IPS DF 19.7 (cell line): ENCODE results near the gene FAM222B.
"Not testable (repeated sequence)": the region's sequence is repeated elsewhere in the genome, so short reads cannot be mapped to it uniquely, and the experiment has no call there.

Experiments
- DNase-seq: peaks from one replicate; pipeline ENCODE4 v3.0.0-alpha.2; 2013; ENCODE audit warnings: low read depth, low spot score

The FAM222B gene

GRCh38 chr17:28728364-28729200 is 114.0 kb downstream of the FAM222B start, which contains the start of gene NEK8:
Gene NEK8, plus strand, starts transcription at chr17:28728788. Its CDS starts 26 bp downstream, at chr17:28728814.
- no peak for DNase-seq

DNA sequence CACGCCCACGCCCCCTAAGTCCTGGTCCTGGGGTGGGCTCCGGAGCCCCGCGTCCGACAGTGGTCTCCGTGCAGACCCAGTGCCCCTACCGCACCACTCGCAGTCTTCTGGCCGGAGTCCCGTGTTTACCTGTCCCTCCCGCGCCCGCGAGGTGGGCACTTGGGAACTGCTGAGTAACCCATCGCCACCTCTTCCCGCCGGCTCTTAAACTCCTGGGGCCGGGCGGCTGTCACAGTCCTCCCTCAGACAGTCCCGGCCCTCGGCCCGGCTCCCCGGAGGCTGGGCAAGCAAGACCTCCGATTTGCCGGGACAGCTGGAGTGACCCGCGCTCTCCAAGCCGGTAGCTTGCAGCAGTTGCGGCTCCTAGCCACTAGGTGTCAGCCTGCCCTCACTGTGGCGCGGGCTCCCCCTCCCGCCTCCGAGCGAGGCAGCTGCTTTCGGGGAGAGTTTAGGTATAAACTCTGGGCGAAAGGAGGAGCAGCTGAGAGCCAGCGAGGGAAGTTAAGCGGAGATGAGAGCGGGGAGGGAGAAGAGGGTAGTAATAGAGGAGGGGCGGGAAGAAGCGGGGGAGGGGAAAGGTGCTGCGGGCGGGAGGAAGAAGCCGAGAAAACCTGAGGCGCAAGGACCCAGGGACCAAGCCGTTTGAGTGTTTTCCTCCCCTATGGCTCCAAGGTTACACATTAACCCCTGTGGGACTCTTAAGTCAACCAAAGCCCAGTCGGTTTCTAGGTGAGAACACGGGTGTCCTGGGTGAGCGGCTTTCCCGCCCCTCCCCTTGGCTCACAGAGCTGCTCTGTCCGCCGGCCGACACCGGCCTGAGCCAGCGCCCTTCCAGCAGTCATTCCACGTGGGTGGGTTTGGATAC is 115.7 kb downstream of the FAM222B start:
- no peak for DNase-seq

DNA sequence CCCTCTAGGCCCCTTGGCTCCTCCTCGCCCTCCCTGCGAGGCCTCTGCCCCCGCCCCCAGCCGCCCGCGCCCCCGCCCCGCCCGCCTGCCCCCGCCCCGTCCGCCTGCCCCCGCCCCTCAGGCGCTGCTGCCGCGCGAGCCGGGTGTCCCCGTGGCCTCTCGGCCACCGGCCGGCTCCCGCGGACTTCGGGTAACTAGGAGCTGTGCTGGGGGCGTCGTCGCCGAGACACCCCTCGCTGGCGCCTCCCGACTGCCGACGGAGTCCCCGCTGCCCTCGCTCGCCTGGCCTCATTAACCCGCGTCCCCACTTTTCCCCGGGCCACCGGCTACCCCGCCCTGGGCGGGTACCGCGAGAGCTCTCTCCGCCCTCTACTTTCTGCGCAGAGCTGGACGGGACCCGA is 116.4 kb downstream of the FAM222B start, which contains the start of gene TLCD1:
Gene TLCD1, minus strand, starts transcription at position 8 of the 401 bp plus-strand sequence. CDS start 136 bp downstream, outside the sequence.
- no peak for DNase-seq

DNA sequence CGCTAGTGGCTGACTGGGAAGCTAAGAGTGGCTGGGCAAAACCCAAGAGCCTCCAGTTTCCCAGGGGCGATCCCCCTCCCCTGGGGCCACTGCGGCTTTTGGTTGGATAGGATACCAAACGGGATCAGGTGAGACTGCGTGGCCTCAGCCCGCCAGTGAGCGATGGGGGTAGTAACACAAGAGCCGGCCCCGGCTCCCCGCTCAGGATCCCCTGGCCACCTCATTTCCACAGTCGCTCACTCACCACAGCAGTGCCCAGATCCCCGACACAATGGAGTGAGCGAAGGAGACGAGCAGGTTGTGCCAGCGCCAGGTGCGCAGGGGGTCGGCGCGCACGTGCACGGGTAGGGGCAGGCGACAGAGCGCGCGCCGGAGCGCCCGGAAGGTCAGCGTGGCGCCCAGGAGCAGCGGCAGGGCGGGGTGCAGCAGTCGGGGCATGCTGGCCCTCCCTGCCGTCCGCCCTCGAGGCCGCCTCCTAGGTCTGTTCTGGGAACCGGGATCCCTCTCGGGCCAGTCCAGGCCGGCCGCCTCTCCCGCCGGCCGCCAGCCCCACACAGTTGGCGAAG is 116.8 kb downstream of the FAM222B start:
- DNase-seq, result no peak

- no peak for DNase-seq
Observed at GRCh38 chr17:28725166-28725659, 117.4 kb downstream of the FAM222B start.

DNA sequence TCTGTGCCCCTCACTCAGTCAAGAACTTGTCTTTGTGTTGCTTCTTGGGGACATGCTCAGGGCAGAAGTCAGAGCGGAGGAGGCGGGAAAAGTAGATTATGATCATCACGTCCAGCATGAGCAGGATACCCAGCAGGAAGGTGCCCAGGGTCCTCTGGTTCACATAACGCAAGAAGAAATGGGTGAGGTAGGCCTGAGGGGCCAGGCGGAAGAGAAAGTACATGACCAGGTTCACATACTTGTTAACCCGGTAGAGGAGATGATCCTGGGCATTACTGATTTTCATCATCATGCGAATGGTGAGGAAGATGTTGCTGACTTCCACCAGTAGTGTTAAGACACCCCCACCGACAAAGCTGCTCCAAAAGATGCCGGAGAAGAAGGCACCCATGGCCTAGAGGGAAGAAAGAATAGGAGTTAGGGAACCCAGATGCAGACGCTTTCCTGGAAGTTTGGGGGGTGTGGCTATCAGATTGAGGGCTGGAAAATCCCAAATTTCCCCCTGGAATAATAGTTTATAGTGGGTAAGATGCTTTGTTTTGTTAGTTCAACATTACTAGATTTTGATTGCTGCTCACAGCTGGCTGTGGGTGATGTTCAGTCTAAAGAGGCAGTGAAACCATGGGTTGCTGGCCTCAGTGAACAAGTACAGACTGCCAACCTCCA is 118.0 kb downstream of the FAM222B start:
- DNase-seq, result no peak

GRCh38 chr17:28723836-28724499 is 118.6 kb downstream of the FAM222B start:
- not testable (repeated sequence) for DNase-seq

- DNase-seq, result no peak
Observed at GRCh38 chr17:28723159-28723835, 119.3 kb downstream of the FAM222B start.

GRCh38 chr17:28722417-28723158 is 120.0 kb downstream of the FAM222B start:
- DNase-seq, result no peak

- DNase-seq, result not testable (repeated sequence)
Observed at GRCh38 chr17:28720997-28721329, 121.6 kb downstream of the FAM222B start.

- no peak for DNase-seq
Observed at GRCh38 chr17:28720247-28720996, 122.2 kb downstream of the FAM222B start.

DNA sequence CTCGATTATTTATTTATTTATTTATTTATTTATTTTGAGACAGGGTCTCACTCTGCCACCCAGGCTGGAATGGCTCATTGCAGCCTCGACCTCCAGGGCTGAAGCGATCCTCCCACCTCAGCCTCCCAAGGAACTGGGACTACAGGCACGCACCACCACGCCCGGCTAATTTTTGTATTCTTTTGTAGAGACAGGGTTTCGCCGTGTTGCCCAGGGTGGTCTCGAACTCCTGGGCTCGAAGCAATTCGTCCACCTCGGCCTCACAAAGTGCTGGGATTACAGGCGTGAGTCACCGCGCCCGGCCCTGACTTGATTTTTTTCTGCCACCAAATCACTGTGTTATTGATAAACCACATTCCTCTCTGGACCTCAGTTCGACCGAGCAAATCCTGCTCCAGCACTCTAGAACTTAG is 123.6 kb downstream of the FAM222B start:
- DNase-seq, result no peak

DNA sequence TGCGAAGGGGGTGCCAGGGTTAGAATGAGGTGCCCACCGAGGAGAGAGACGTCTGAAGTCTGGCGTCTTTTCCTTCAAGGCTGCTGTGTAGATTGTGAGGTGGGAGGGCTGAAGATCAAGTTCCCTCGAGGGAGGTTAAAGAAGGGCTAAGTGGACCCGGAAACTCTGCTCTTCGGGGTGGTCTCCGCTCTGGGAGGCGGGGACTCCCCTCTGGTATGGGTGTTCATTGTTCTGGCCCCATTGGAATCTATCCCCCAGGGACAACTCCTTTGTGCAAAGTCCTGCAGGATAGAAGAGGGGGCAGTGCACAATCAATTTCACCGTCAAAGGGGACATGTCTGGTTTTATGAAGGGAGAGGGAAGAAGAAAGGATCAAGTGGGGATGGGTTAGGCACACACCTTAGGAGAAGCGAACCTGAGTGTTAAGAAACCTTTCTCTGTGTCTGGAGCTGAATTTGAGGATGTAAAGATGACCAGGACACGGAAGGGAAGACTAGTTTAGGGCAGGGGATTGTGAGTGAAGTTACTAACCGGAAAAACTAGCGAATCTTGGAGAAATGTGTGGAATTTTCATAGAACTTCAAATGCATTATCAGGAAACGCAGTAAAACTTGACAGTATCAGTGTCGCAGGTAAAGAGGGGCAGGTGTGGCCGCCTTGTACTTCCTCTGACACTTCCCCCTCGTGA is 124.1 kb downstream of the FAM222B start:
- no peak for DNase-seq

- DNase-seq, result peak; percentile 75
Observed at GRCh38 chr17:28717578-28718332, 124.8 kb downstream of the FAM222B start, which contains the start of gene RAB34. Gene RAB34, minus strand, starts transcription at chr17:28717868. Its CDS starts 602 bp downstream, at chr17:28717266.

DNA sequence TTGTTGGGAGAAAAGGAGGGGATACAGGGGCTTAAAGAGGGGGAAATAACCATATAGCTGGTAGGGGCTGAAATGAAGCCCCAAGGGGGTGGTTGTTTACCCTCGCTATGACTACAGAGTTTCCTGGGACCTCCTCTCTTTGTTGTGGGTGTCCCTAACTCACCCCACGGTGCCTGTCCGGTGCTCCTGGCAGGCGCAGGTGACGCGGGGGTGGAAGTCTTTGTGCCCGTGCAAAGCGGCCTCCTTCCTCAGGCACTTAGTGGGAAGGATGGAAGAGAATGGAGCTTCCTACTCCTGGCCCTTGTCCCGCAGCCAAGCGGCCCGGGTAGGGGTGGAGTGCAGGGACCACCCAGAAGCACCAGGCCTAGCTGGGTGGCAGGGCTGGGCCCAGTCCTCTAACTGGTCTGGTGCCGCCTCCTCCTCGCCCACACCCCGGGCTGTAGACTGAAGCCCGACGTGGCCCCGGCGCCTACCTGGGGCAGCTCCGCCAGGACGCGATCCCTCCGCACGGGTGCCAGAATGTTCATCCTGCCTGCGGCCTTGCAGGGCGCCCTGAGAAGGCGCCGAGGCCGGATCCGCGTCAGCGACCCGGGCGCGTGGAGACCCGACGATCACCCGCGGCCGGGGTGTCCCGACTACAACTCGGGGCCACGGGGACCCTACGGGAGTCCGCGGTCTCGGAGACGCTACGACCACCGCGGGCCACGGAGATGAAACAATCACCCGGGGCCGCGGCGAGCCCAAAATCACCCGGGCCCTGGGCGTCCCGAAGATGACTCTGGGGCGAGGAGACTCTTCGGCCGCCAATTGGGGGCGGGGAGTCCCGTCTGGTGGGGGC is 125.6 kb downstream of the FAM222B start:
- no peak for DNase-seq

DNA sequence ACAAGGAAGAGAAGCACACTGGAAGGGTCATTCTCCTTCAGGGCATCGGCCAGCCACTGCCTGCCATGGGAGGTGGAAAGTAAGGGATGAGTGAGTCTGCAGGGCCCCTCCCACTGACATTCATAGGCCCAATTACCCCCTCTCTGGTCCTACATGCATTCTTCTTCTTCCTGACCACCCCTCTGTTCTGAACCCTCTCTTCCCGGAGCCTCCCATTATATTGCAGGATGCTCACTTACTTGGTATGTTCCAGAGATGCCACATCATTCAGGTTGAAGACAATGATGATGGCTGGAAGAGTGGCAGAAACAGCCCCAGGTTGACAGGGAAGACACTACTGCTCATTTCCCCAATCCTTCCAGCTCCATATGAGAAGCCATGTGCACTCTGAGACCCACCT is 127.4 kb downstream of the FAM222B start:
- DNase-seq, result no peak
